GM21619 (cell line): Measurements from ENCODE around the gene EXOC7.

Experiments used
- ATAC-seq: cut with Tn5 transposase; IDR thresholded peaks from one replicate; pipeline ENCODE4 v1.9.1; 2021; ENCODE audit not compliant: unreplicated experiment

Gene EXOC7

GRCh38 chr17:76103274-76104139, at the start of gene EXOC7:
EXOC7 (minus strand) TSS chr17:76103787; CDS start chr17:76103692, 95 bp downstream.
- peak; percentile 68 for ATAC-seq

GRCh38 chr17:76153202-76153601, 49.6 kb upstream of the EXOC7 start:
- no peak for ATAC-seq

- no peak for ATAC-seq
Observed at GRCh38 chr17:76152591-76152990, 49.0 kb upstream of the EXOC7 start.

GRCh38 chr17:76151896-76152454, 48.4 kb upstream of the EXOC7 start:
- no peak for ATAC-seq

GRCh38 chr17:76150712-76151622, 47.4 kb upstream of the EXOC7 start:
- no peak for ATAC-seq

- no peak for ATAC-seq
Observed at GRCh38 chr17:76149214-76149613, 45.6 kb upstream of the EXOC7 start.

DNA sequence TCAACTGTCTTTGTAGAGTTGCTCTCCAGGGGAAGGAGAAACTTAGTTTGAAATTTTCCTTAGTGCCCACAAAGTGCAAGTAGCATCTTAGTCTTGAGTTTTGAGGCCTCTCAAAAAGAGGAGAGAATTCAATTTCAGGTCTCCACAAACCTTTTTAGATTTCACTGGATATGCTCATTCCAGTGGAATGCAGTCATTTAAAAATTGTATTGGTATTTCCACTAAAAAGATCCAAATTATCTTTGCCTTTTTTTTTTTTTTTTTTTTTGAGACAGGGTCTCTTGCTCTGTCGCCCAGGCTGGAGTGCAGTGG, 44.4 kb upstream of the EXOC7 start:
- ATAC-seq: no peak

DNA sequence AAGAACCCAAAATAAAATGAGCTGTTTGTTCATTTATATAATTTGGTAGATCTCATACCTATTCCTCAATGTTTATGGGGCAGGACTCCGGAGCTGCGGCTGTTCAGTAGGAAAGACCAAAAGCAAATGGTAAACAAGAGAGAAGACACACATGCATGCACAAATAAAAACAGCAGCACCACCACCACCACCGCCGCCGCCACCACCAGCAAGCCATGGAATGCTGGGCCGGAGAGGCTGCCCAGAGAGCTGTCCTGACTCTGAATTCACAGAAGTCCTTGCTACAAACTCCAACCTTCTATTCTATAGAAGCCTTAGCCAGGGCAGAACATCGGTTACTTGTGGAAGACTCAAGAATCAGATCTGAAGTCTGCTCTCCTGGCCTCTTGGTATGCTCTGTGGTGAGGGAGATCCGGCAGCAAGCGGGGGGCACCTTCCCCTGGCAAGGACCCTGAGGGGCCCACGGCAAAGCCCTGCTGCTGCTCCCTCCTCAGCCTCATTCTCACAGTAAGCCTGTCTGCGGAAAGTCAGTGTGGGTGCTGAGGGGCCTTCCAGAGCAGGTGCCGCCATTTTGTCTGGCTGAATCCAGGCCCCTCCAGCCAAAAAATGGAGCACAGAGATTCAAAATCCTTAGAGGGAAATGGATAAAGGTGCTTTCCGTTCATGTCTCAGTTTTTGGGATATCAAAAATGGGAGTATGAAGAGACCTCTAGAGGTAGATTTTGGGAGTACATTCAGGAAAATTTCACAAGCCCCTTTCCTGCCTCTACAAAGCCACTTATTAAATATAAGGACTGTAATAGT, 43.8 kb upstream of the EXOC7 start:
- no peak for ATAC-seq

GRCh38 chr17:76146053-76146851, 42.7 kb upstream of the EXOC7 start:
- ATAC-seq: no peak

- ATAC-seq: no peak
Observed at GRCh38 chr17:76145231-76146052, 41.9 kb upstream of the EXOC7 start.

DNA sequence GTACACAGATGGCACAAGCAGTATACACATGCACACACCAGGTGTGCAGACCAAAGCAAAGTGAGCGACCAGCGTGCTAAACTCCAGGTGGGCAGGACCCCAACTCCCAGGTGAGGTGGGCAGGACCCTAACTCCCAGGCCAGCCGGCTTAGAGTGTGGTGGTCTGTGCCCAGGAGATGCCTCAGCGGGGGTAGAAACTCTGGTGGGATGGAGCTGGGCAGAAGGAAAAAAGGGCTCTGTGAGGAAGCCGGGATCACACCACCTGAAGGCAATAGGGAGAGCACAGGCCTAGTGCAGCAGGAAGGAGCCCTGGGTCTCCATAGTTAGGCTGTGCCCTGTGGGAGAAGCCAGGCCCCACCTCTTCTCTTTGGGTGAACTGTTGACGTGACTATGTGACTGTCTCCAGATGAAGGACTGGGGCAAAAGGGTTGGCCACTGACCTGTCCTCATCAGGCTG, 39.0 kb upstream of the EXOC7 start:
- ATAC-seq: no peak

- no peak for ATAC-seq
Observed at GRCh38 chr17:76142039-76142584, 38.5 kb upstream of the EXOC7 start.

DNA sequence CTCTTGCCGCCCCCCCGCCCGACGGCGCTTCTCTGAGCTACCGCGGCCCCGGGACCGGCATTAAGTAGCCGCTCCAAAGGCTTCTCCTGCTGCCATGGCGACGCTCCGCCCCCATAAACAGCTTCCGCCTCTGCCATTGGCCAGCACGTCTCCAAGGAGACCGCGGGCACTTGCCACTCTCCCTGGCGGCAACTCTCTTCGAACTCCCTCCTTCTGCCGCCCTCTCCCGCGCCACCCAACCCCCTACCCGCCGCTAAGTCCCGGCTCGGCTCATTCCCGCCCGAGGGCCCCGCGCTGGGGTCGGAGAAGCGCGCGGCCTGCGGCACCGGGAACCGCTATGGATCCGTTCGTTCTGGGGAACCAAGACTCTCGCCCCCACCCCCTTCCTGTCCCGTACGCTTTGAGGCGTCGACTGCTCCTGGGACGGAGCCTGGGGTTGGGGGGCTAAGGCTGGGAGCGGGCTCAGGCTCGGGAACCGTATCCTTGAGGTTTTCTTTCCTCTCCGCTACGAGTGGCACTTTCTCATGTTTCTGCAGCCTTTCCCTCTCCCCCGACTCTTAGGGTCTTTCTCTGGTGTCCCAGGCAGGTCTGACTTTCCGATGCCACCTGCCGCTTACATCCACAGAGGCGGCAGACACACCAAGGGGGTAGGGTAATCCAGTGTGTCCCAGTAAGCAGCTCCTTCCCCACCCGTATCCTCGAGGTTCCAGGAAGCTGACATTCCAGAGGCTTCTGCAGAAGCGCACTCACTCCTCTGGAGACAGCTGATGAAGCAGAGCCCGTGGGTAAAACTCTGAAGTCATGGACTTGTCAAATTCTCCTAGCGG, 37.8 kb upstream of the EXOC7 start, which contains the start of gene FOXJ1:
FOXJ1 (minus strand) TSS at position 34 of the 827 bp plus-strand sequence. CDS start 850 bp downstream, outside the sequence.
- ATAC-seq: peak; percentile 75

DNA sequence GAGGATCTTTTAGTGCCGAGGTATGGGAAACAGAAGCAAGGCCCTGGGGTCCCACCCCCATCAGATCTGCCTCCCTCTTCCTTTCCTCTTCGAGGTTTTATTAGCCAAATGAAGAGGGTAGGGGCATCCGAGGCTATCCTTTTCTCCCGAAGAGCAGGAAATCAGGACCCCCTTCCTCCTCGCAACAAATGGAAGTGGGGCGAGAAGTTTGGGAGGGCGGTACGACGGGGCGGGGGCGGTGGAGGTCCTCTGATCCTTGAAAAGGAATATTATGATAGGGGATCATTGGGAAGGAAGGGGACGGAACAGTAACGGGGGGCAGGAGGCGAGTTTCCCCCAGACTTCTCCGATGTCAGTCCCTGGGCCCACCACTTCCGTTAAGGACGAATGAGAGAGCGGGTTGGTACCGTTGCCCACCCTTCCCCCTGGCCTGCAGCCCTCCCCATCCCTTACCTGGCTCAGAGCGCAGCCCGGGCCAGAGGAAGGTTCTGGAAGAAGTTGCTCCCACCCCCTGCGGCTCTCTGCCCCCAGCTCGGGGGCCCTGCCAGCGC, 37.1 kb upstream of the EXOC7 start:
- no peak for ATAC-seq

DNA sequence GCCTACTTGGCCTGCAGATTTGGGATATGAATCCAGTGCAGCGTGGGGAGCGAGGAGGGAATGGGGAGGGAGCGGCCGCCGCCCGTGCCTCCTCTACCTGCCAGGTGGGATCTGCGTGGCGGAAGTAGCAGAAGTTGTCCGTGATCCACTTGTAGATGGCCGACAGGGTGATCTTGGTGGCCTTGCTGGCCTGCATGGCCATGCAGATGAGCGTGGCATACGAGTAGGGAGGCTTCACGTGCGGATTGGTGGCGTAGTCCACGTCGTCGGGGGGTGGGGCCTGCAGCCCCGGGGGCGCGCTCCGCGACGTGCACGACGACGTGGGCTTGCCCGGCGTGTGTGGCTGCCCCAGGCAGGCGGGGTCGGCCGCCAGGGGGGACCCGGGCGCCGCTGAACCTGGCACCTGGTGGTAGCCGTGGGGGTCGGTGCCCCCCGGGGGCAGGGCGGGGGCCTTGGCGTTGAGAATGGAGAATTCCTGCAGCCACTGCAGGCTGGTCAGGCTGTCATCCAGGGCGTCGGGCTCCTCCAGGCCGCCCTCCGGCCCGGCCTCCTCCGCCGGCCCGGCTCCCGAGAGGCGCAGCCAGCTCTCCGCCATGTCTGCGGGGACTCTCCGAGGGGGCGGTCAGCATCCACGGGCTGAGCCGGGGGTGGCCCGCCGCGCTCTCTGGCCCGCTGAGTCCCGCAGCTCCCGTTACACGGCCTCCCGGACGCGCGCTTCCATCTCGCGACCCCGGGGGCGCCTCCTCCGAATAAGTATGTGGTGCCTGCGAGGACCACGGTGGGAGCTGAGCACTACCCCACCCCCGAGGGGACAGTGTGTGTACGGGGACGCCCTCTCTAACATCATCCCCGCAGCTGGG, 36.4 kb upstream of the EXOC7 start:
- no peak for ATAC-seq

- no peak for ATAC-seq
Observed at GRCh38 chr17:76138896-76139752, 35.5 kb upstream of the EXOC7 start.
